ENCODE measurements around the gene NME9.

DNA sequence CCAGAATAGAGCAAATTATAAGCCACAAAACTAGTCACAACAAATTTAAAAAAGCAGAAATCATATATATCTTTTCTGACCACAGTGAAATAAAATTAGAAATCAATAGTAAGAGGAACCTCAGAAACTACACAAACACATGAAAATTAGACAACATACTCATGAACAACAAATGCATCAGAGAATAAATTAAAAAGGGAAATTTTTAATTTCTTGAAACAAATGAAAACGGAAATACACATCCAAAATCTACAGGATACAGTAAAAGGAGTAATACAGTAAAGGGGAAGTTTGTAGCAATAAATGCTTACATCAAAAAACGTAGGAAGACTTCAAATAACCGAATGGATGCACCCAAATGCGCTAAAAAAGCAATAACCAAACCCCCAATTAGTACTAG lies 19.2 kb downstream of the NME9 start:
- TF ChIP-seq EZH2 (IDR thresholded peaks at IDR 0.05; ENCODE audit: low read length, missing control alignments) = no peak
- TF ChIP-seq, protein P1, sequence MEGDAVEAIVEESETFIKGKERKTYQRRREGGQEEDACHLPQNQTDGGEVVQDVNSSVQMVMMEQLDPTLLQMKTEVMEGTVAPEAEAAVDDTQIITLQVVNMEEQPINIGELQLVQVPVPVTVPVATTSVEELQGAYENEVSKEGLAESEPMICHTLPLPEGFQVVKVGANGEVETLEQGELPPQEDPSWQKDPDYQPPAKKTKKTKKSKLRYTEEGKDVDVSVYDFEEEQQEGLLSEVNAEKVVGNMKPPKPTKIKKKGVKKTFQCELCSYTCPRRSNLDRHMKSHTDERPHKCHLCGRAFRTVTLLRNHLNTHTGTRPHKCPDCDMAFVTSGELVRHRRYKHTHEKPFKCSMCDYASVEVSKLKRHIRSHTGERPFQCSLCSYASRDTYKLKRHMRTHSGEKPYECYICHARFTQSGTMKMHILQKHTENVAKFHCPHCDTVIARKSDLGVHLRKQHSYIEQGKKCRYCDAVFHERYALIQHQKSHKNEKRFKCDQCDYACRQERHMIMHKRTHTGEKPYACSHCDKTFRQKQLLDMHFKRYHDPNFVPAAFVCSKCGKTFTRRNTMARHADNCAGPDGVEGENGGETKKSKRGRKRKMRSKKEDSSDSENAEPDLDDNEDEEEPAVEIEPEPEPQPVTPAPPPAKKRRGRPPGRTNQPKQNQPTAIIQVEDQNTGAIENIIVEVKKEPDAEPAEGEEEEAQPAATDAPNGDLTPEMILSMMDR (conservative IDR thresholded peaks at IDR 0.05 in 1 of 2, IDR thresholded peaks at IDR 0.05 in 1 of 2; ENCODE audit: low read depth in 1 of 2, low read length in 2 of 2) = no peak
